ENCODE measurements around the gene ZNF660. TPM values are rescaled to one million over a fixed set of nuclear protein-coding genes. Genes with fewer than 3 reads are reported as not detected.

ZNF660 gene
- 0.65 and 1.4 TPM in 2 replicates for total RNA-seq

GRCh38 chr3:44584646-44585501 is at the start of gene ZNF660:
TSS of gene ZNF660 (plus strand) at chr3:44584964. CDS start at chr3:44594194, 9,230 bp downstream.

GRCh38 chr3:44554626-44555592 is 29.9 kb upstream of the ZNF660 start, which contains the start of gene ZKSCAN7:
TSS of gene ZKSCAN7 (plus strand) at chr3:44555193. CDS start at chr3:44557048, 1,855 bp downstream.

GRCh38 chr3:44624749-44625480 is 40.2 kb downstream of the ZNF660 start, which contains the start of gene ZNF197:
TSS of gene ZNF197 (plus strand) at chr3:44625036. CDS start at chr3:44629155, 4,119 bp downstream.

GRCh38 chr3:44648564-44649229 is 63.9 kb downstream of the ZNF660 start, which contains the start of gene ZNF35:
TSS of gene ZNF35 (plus strand) at chr3:44648732. CDS start at chr3:44651068, 2,336 bp downstream.

Other genes with a start within 250 kb of the ZNF660 start
- gene TCAIM, start 246.2 kb upstream of the ZNF660 start, total RNA-seq = 25.2 and 27.4 TPM in 2 replicates
- gene ZNF445, start 107.3 kb upstream of the ZNF660 start, total RNA-seq = 8.6 and 9.8 TPM in 2 replicates
- 1.4 and 1.6 TPM in 2 replicates for gene ZKSCAN7, start 29.8 kb upstream of the ZNF660 start, total RNA-seq
- gene ZNF197, start 40.1 kb downstream of the ZNF660 start, total RNA-seq = 9.8 and 11.4 TPM in 2 replicates
- gene ZNF35, start 63.8 kb downstream of the ZNF660 start, total RNA-seq = 22.9 and 27.0 TPM in 2 replicates
- 4.9 and 5.9 TPM in 2 replicates for gene ZNF502, start 127.7 kb downstream of the ZNF660 start, total RNA-seq
- gene ZNF501, start 144.7 kb downstream of the ZNF660 start, total RNA-seq = 4.6 and 6.5 TPM in 2 replicates
- 22.5 and 26.2 TPM in 2 replicates for gene KIAA1143, start 176.7 kb downstream of the ZNF660 start, total RNA-seq
- 6.2 and 8.8 TPM in 2 replicates for gene KIF15, start 176.8 kb downstream of the ZNF660 start, total RNA-seq

Data from vein endothelial cell (primary cell).